Neural progenitor cell (in vitro differentiated cells): ENCODE measurements around the gene PLIN3.

Experiments
- CTCF ChIP-seq: fragments of 200-600 bp; sonication (generic); IDR thresholded peaks from 2 replicates; pipeline ENCODE4 v1.5.1; 2017; ENCODE audit warnings: antibody characterized with exemption, mild to moderate bottlenecking
- EZH2 ChIP-seq: fragments of 200-600 bp; sonication (generic); IDR thresholded peaks from 2 replicates; pipeline ENCODE4 v1.6.1; 2017; ENCODE audit warnings: antibody characterized with exemption, mild to moderate bottlenecking, moderate library complexity
- EZH2phosphoT487 ChIP-seq: fragments of 200-600 bp; sonication (generic); IDR thresholded peaks from 2 replicates; pipeline ENCODE4 v1.6.1; 2017; ENCODE audit warnings: antibody characterized with exemption

GRCh38 chr19:4849019-4849418, 18.4 kb downstream of the PLIN3 start:
- TF ChIP-seq CTCF: no peak
- no peak for TF ChIP-seq EZH2
- TF ChIP-seq EZH2phosphoT487: no peak
